ENCODE results near the gene HDHD2.
"Not testable (repeated sequence)": the region's sequence is repeated elsewhere in the genome, so short reads cannot be mapped to it uniquely, and the experiment has no call there.

Gene HDHD2

GRCh38 chr18:47150029-47150823 is at the start of gene HDHD2:
Gene HDHD2, minus strand, starts transcription at chr18:47150500. Its CDS starts 14,061 bp downstream, at chr18:47136439.
- DNase-seq, result peak in 54 of 56 donors; percentile 44 to 91 (median 82)

GRCh38 chr18:47195961-47196360 is 45.7 kb upstream of the HDHD2 start:
- not testable (repeated sequence) for DNase-seq

- no peak for DNase-seq
Measured at GRCh38 chr18:47191961-47192360, 41.7 kb upstream of the HDHD2 start.

GRCh38 chr18:47187721-47188120 is 37.4 kb upstream of the HDHD2 start:
- DNase-seq, result no peak

GRCh38 chr18:47184419-47185050 is 34.2 kb upstream of the HDHD2 start:
- no peak for DNase-seq

- DNase-seq, result not testable (repeated sequence)
Measured at GRCh38 chr18:47182156-47182555, 31.9 kb upstream of the HDHD2 start.

- no peak for DNase-seq
Measured at GRCh38 chr18:47180765-47181164, 30.5 kb upstream of the HDHD2 start.

- DNase-seq, result no peak
Measured at GRCh38 chr18:47179520-47179919, 29.2 kb upstream of the HDHD2 start.

GRCh38 chr18:47175898-47176575 is 25.7 kb upstream of the HDHD2 start, which contains the start of gene IER3IP1:
Gene IER3IP1, minus strand, starts transcription at chr18:47176364. Its CDS starts 87 bp downstream, at chr18:47176277.
- DNase-seq, result peak in 55 of 56 donors; percentile 35 to 92 (median 81)

- peak in 2 of 56 donors; percentile 13 to 31 for DNase-seq
Measured at GRCh38 chr18:47175283-47175897, 25.1 kb upstream of the HDHD2 start.

GRCh38 chr18:47174545-47175116 is 24.3 kb upstream of the HDHD2 start:
- no peak for DNase-seq

- DNase-seq, result no peak
Measured at GRCh38 chr18:47172476-47172875, 22.2 kb upstream of the HDHD2 start.

- no peak for DNase-seq
Measured at GRCh38 chr18:47168913-47169312, 18.6 kb upstream of the HDHD2 start.

- no peak for DNase-seq
Measured at GRCh38 chr18:47168509-47168908, 18.2 kb upstream of the HDHD2 start.

- DNase-seq, result no peak
Measured at GRCh38 chr18:47166294-47166693, 16.0 kb upstream of the HDHD2 start.

GRCh38 chr18:47163241-47163640 is 12.9 kb upstream of the HDHD2 start:
- no peak for DNase-seq

GRCh38 chr18:47160256-47160655 is 10.0 kb upstream of the HDHD2 start:
- no peak for DNase-seq

GRCh38 chr18:47158404-47158803 is 8.1 kb upstream of the HDHD2 start:
- not testable (repeated sequence) for DNase-seq

- DNase-seq, result no peak
Measured at GRCh38 chr18:47151439-47151838, 1.1 kb upstream of the HDHD2 start.

GRCh38 chr18:47150824-47151366 is 595 bp upstream of the HDHD2 start:
- peak in 12 of 56 donors; percentile 0 to 54 (median 30) for DNase-seq

Measured in nucleus accumbens (tissue), 56 donors.